ENCODE measurements around the gene KIAA0825. TPM values are rescaled to one million over a fixed set of nuclear protein-coding genes. Genes with fewer than 3 reads are reported as not detected.

KIAA0825 gene
- total and polyA plus RNA-seq, 8 donors: 5.1 to 6.9 (median 6.5) TPM

GRCh38 chr5:94498199-94498598 lies 120.2 kb downstream of the KIAA0825 start:
- no peaks in the 10 kb centered on the region for H3K4me1 ChIP-seq
- no peaks in the 10 kb centered on the region for H3K36me3 ChIP-seq
- H3K27me3 ChIP-seq: no peaks in the 10 kb centered on the region
- TF ChIP-seq, protein P1, sequence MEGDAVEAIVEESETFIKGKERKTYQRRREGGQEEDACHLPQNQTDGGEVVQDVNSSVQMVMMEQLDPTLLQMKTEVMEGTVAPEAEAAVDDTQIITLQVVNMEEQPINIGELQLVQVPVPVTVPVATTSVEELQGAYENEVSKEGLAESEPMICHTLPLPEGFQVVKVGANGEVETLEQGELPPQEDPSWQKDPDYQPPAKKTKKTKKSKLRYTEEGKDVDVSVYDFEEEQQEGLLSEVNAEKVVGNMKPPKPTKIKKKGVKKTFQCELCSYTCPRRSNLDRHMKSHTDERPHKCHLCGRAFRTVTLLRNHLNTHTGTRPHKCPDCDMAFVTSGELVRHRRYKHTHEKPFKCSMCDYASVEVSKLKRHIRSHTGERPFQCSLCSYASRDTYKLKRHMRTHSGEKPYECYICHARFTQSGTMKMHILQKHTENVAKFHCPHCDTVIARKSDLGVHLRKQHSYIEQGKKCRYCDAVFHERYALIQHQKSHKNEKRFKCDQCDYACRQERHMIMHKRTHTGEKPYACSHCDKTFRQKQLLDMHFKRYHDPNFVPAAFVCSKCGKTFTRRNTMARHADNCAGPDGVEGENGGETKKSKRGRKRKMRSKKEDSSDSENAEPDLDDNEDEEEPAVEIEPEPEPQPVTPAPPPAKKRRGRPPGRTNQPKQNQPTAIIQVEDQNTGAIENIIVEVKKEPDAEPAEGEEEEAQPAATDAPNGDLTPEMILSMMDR (IDR thresholded peaks at IDR 0.05): no peak
- intact Hi-C loops (cut with DNase I): no loop called here
- no peaks in the 10 kb centered on the region for H3K9me3 ChIP-seq
- no peak overlapping the region for H3K27ac ChIP-seq
- H3K4me3 ChIP-seq: no peak overlapping the region
- DNase-seq (no peak), ATAC-seq (no peak)

DNA sequence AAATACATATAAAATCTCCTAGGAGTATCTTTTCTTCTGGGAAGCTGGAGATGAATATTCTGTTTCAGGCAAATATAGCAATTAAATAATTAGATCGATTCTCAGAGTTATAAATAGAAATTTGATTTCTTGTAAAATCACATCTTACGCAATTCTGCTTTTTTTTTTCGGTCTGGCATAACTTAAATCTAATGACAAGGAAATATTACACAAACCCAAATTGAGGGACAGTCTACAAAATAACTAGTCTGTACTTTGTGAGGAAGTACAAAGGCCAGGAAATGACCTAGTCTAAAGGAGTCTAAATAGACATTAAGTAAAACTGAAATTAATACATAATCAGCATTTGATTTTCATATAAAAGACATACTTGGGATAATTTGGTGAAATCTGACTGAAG lies 133.3 kb downstream of the KIAA0825 start:
- intact Hi-C loops (cut with DNase I): no loop called here

DNA sequence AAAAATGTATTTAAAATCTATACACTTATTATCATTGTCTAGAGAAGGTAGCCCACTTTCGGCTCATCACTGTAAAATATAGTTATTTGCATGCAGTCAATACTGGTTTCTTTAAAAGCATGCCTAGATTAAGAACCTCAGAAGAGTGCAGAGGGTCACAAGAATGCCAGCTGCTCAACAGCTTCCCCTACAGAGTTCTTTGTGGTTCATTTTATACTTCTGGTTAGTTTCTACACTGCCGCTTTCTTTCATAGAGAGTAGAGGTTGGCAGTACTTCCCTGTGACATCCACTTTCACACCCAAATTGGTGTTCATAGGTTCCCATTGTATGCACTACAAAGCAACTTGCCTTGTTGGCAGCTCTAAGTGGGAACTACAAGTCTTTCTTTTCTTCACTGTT lies 137.3 kb downstream of the KIAA0825 start:
- intact Hi-C loops (cut with DNase I): no loop called here
- Histone ChIP-seq H3K4me3 (no peak overlapping the region), H3K27ac (no peak overlapping the region), H3K4me1 (no peaks in the 10 kb centered on the region), H3K27me3 (no peaks in the 10 kb centered on the region), H3K36me3 (no peaks in the 10 kb centered on the region), H3K9me3 (no peaks in the 10 kb centered on the region)
- no peak for DNase-seq
- TF ChIP-seq, protein P1 (IDR thresholded peaks at IDR 0.05): no peak
- ATAC-seq: no peak

More for the DNA sequence above, 133.3 kb downstream of the KIAA0825 start:
- H3K27me3 ChIP-seq: no peaks in the 10 kb centered on the region
- ATAC-seq (no peak), DNase-seq (no peak)
- no peak overlapping the region for H3K4me3 ChIP-seq
- no peak overlapping the region for H3K27ac ChIP-seq
- no peaks in the 10 kb centered on the region for H3K36me3 ChIP-seq
- H3K9me3 ChIP-seq: no peaks in the 10 kb centered on the region
- TF ChIP-seq, protein P1 (IDR thresholded peaks at IDR 0.05): no peak
- H3K4me1 ChIP-seq: no peaks in the 10 kb centered on the region

DNA sequence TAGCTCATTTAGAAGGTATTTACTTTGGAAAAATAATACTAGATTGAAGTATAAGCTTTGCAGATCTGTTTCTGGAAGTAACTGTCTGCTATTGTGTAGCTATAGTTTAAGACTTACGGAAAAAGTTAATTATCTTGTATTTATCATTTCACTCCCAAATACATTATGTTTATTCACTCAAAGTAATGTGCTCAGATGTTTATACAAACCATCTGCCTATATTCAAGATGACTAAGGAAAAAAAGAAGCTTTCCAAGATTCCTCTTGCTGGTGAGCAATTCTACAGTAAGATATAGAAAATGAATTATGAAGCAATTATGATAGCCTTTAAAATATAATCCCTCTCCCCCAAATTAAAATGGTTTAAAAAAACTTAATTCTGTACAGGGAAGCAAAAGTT lies 137.9 kb downstream of the KIAA0825 start:
- Histone ChIP-seq H3K4me1 (no peaks in the 10 kb centered on the region), H3K27me3 (no peaks in the 10 kb centered on the region), H3K9me3 (no peaks in the 10 kb centered on the region), H3K27ac (no peak overlapping the region), H3K4me3 (no peak overlapping the region), H3K36me3 (no peaks in the 10 kb centered on the region)
- intact Hi-C loops (cut with DNase I): no loop called here
- TF ChIP-seq, protein P1 (IDR thresholded peaks at IDR 0.05): no peak
- no peak for ATAC-seq
- no peak for DNase-seq

DNA sequence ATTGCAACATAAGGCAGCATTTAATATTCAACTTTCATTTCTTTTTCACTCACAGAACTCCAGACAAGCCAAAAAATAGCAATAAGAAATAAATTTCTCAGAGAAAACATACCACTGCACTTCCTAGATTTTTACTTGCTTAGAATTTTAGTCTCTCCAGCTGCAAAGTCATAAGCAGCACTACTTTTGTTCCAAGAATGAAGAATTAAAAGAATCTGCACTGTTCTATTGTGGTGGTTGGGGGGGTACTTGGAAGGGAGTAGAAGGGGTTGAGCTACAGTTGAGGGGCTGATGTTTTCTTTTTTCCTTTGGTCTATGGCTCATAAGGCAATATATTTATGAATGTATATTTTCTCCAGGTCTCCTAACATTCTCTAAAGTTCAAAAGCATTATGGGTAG lies 144.5 kb downstream of the KIAA0825 start:
- Histone ChIP-seq H3K4me1 (no peaks in the 10 kb centered on the region), H3K36me3 (no peaks in the 10 kb centered on the region), H3K27ac (no peak overlapping the region), H3K4me3 (no peak overlapping the region), H3K9me3 (no peaks in the 10 kb centered on the region), H3K27me3 (no peaks in the 10 kb centered on the region)
- no peak for ATAC-seq
- intact Hi-C loops (cut with DNase I): no loop called here
- TF ChIP-seq, protein P1 (IDR thresholded peaks at IDR 0.05): no peak
- DNase-seq: peak in 2 of 4 donors; percentile 68 to 74
